HG02870 (cell line): Measurements from ENCODE around the gene GEMIN8.
A peak's percentile ranks its signal among the peaks of the same experiment; 100 is the strongest.

Experiments used
- ATAC-seq: cut with Tn5 transposase; IDR thresholded peaks from one replicate; pipeline ENCODE4 v1.9.1; 2021; ENCODE audit warnings: mild to moderate bottlenecking, moderate library complexity; ENCODE audit not compliant: unreplicated experiment

The GEMIN8 gene, protein sequence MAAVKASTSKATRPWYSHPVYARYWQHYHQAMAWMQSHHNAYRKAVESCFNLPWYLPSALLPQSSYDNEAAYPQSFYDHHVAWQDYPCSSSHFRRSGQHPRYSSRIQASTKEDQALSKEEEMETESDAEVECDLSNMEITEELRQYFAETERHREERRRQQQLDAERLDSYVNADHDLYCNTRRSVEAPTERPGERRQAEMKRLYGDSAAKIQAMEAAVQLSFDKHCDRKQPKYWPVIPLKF

GRCh38 chrX:14029425-14030173 lies at the start of gene GEMIN8:
TSS of gene GEMIN8 (minus strand) at chrX:14029892. CDS start at chrX:14021478, 8,414 bp downstream.
- peak; percentile 82 for ATAC-seq

DNA sequence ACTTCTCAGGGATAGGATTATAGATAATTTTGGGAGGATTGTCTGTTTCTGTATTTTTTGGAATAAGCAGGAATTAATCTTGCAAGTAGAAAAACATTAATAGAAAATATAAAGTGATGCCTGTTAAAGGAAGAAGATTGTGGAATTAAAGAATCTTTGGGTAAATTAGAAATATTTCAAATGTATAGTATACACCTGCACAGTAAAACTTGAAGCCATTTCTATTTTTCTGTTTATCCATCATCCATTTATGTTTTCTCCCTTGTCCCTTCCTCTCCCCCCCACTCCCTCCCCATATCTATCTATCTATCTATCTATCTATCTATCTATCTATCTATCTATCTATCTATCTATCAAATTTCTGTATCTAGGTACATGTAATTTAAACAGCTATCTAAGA lies 46.9 kb upstream of the GEMIN8 start:
- no peak for ATAC-seq

DNA sequence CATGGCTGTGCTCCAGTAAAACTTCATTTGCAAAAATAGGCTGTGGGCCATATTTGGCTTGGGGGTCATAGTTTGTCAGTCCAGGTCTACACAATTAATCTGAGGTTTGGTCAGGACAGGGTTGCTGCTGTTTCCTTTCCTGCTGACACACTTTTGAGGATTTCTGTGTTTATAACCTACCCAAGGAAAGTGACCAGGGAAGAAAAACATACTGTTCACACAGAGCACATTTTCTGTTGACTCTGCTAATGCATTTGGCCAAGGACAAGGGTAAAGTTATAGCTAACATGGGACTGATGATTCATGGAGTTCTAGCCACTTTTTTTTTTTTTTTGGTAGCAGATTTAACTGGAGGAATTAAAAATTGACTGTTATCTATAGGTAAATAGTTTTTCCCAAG lies 43.9 kb upstream of the GEMIN8 start:
- no peak for ATAC-seq

- no peak for ATAC-seq
Observed at GRCh38 chrX:14073071-14073470, 43.4 kb upstream of the GEMIN8 start.

DNA sequence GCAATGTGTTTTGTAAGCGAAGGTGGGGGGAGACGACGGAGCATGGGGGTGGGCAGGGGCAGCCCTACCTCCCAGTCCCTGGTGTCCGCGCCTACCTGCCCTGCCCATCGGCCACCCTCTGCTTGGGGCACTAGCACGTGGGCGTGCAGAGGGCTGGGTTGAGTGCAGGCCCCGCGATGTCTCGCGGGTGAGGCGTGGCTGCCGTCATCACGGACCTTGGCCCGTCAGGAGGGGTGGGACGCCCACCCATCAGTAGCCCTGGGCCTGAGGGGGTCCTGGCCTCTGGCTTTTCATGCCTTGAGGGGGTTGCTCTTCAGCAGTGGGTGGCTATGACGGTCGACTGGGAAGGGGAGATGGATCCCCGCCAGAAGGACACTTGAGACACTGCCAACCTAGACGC lies 36.1 kb upstream of the GEMIN8 start:
- no peak for ATAC-seq

DNA sequence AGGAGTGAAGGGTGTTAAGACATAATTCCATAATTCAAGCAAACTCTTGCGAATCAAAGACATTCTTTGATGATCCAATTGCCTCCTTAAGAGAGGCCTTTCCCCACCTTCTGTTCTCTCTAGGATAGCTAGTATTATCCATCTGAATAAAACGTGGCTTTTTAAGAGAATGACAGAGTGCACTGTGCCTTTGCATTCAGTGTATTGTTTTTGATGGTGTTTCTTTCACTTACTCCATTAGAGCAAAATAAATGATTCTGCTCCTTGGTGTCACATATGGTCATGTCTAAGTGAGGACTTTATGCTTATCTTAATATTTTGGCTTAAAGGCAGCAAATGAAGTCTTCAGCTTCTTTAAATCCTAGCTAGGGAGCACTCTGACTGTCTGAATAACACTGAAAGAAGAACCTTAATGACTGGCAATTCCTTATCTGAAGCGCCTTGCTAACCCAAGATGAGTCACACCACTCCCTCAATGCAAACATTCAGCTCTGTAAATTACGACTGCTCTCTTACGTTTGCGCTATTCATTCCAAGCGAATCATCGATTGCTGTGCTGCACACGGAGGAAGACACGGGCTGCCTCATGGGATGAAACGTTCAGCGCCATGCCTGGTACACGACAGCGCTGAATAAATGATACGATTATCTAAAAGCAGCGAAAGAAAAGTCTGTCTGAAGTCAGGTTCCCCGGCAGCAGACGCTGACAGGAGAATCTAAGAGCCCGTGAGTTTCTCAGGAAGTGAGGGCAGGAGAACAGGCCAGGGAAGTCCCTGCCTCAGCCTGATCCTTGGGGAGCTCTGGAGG lies 35.1 kb upstream of the GEMIN8 start:
- ATAC-seq, result no peak

DNA sequence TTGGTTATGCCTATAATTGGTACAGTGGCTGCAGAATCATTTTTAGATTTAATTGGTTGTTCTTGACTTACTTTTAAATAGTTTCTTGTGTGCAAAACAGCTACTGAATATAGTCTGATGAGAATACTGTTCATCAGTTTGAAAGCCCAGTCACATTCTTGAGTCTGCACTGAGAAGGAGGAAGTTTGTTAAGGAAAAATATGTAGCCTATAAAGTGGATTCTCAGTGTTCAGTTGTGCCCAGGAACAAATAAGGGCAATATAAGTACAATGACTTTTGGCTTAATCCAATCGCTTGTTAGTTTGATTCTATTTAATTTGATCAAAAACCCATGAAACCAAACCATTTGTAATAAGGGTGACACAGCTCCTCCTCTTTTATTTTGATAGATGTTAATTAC lies 32.8 kb upstream of the GEMIN8 start:
- ATAC-seq, result no peak

DNA sequence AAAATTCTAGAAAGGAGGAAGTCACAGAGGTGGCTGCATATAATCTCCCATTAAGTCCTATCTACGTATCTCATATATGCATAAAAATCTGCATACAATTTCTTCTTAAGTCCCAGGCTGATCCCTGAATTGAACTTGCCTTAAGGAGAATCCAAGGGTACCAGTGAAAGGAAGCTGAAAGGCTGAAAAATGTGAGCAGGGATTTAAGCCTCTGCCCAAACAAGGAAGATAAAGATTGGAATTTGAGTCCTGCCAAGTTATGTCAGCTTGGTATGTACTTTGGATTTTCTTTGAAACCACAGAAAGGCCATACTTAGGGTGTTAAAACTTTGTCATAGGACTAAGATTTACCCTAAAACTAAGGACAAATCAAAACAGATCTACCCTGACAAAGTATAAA lies 26.5 kb upstream of the GEMIN8 start:
- no peak for ATAC-seq

- no peak for ATAC-seq
Observed at GRCh38 chrX:14051416-14051815, 21.7 kb upstream of the GEMIN8 start.

GRCh38 chrX:14050709-14051108 lies 21.0 kb upstream of the GEMIN8 start:
- ATAC-seq, result no peak

- ATAC-seq, result no peak
Observed at GRCh38 chrX:14043209-14043608, 13.5 kb upstream of the GEMIN8 start.

DNA sequence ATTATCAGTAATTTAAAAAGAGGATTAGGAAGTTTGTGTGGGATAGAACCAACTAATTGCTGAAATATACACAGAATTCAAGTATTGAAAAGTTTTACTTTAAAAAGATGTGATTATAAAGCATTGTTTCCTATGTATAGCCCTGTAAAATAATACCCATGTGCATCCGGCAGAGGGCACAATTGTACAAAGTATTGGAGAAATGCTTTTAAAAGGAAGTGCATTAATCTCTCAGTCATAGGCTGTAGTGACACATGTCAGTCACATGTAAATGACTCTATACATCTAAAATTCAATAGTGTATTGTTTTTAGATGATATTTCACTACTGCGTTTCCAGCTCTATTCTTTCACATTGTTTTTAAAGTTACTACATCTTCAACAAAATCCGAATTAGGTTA lies 9.7 kb upstream of the GEMIN8 start:
- peak; percentile 94 for ATAC-seq

DNA sequence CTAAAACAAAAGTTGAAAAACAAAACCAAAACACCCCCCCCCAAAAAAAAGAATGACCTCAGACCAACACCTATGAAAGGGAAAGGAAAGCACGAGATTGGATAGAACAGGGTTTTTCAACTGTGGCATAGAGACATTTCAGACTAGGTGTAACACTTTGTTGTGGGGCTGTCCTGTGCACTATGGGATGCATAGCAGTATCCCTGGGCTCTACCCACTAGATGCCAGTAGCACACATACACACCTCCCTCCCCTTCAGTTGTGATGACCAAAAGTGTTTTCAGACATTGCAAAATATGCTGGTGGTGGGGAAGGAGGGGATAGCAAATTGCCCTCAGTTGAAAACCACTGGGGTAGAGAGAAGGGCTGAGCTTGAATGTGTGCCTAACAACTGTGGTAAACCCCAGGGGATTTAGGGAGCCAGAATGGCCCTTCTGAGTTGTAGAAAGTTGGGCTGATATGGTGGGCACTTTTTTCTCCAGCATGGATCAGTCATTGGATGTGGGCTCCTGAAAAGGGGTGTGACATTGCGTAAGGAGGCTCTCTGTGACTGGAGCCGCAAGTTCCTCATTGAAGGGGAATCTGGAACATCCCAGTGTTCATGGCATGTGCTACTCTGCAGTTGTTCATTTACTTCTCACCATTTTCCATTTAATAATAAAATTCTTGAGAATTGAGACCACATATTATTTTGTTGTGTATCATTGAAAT lies 8.8 kb upstream of the GEMIN8 start:
- no peak for ATAC-seq

- ATAC-seq, result no peak
Observed at GRCh38 chrX:14032406-14032805, 2.7 kb upstream of the GEMIN8 start.

DNA sequence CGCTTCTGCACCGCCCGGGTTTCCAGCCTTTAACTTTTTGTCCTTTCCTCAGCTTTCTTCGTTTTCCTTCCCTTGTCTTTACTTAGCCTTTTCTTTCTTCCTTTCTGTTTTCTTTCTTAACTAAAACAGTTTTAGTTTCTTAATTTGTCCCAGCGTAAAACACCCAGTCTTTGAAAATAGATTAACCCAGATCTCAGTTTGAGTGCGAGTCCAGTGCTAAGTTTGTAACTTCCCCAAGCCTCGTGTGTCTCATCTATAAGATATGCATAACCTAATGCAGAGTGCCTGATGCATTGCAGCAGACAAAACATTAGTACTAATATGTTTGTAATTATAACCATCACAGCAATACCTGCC lies 460 bp upstream of the GEMIN8 start:
- peak; percentile 26 for ATAC-seq

DNA sequence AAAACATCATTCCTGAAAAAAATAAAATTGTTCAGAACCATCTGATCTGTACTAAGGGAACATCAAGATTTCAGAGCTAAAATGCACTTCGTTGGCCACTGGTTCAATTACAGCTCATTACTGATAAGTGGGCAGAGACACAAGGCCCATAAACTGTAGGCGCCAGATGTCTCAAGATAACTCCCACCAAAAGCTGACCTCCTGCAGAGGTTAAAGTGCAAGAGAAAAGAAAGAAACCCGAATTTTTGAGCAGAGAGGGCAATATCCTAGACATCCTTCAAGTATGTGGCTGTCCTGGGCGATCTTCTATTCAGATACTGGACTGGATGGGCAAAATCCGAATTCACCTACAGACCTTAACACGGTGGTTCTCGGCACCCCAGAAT lies 660 bp downstream of the GEMIN8 start:
- no peak for ATAC-seq

DNA sequence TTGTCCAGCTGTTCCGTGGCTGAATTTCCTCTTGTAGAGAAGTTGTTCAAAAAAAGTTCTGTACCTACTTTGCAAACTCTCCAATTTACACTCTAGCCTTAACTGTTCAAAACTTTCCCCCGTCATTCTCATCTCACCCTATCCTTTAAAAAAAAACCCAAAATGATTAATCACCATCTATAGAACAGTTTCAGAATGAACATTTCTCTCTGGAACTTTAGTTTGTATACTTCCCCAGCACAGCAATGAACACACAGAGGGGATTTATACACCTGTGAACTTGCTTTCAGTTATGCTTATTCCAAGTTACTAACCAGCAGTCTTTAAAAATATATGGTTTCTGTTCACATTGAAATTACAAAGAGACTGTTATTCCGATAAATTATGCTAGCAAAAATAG lies 1.2 kb downstream of the GEMIN8 start:
- no peak for ATAC-seq

GRCh38 chrX:14027511-14028019 lies 2.1 kb downstream of the GEMIN8 start:
- peak; percentile 47 for ATAC-seq

DNA sequence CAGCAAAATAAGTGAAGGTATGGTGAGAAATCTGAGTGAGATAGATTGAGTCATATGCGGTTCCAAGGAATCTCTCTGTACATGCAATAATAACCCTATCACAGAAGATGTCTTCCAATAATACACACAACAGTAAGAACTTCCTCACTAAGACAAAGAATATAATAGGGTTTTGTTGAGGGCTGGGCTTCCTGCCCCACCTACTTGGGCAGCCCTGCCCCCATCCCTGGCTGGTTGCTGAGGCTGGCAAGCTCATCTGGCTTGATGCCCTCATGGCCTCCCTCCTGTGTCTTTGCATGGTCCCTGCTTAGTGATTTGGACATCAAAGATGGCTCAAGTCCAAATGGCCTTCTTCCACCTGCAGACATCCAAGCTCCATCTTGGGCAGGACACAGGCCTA lies 2.7 kb downstream of the GEMIN8 start:
- ATAC-seq, result no peak

- ATAC-seq, result no peak
Observed at GRCh38 chrX:14026121-14026520, 3.6 kb downstream of the GEMIN8 start.

DNA sequence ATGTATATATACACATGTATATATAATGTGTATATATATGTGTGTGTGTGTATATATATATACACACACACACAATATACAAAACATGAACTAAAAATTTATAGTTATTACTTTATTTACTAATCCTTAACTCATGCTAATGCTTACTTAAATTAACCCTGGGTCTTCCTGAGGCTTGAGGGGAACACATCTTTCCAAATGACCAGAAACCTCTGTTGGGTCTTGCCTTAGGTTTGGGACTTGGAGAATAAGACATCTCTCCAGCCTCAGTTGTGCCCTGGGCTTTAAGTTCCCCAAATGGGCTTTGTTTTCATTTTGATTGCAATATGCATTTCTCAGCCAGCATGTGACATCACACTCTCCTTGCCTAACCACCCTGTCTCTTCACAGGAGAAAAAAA lies 7.7 kb downstream of the GEMIN8 start:
- ATAC-seq, result no peak
